Measurements from ENCODE around the gene HOXB5.

- TF ChIP-seq CTCF (conservative IDR thresholded peaks at IDR 0.05 in 1 of 2, IDR thresholded peaks at IDR 0.05 in 1 of 2; ENCODE audit: extremely low read depth in 1 of 2, insufficient read depth in 1 of 2, low read depth in 1 of 2, low read length in 2 of 2) (no peak), EZH2 (IDR thresholded peaks at IDR 0.05; ENCODE audit: borderline replicate concordance, low read length) (peak; percentile 36)
Observed at GRCh38 chr17:48625495-48626244, 32.1 kb upstream of the HOXB5 start.
